K562 treated with DMSO at 1 percent for 24 hours (cell line): ENCODE results near the gene IFT80. TPM values are rescaled to one million over a fixed set of nuclear protein-coding genes. Genes with fewer than 3 reads are reported as not detected.

Experiments
- total RNA-seq: library from RNA; unstranded; fragments of 300-600 nt; gene quantifications from 2 replicates; pipeline ENCODE4 v1.2.3, GENCODE V29; 2022; ENCODE audit warnings: low read depth; ENCODE audit not compliant: insufficient read depth

IFT80 gene
- 9.1 and 10.5 TPM in 2 replicates for total RNA-seq

DNA sequence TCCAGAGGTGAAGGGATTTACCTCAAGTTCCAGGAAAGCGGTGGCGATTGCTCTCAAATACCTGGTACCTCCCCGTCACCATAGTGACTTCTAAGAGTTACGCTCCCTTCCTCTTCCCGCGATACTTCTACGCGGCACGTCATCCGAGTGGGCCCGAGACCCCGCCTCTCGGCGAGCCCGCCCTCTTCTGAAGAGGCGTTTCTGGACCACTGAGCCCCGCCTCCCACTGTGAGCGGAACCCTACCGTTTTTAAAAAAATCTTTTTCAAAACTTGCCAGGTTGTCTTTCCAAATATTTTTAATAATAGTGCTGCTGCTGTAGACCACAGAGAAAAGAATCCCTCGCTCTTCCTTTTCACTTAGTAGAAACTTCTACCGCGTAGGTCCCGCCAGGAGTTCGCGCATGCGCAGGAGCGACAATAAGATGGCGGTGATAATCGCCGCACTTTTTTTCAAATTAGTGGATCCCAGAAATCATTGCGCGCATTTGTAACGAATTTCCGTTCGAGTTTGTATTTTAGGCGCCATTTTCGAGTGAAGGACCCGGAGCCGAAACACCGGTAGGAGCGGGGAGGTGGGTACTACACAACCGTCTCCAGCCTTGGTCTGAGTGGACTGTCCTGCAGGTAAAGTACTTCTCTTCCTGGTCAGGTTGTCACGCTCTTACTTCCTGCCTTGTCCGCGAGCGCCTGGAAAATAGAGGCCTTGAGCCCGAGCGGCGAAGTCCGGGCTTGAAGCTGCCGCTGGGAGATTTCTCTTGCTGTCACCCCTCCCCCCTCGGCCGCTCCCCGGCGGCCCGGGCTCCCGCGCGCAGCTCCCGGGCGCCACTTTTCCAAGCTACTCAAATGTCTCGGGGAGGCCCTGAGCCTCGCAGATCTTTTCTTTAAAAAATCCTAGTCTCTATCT is at the start of gene IFT80, which contains the start of gene SMC4:
TSS of gene IFT80 (minus strand) at position 101 of the 905 bp plus-strand sequence. CDS start 14,625 bp downstream, outside the sequence.
TSS of gene SMC4 (plus strand) at position 526 of the 905 bp plus-strand sequence. CDS start 1,177 bp downstream, outside the sequence.

DNA sequence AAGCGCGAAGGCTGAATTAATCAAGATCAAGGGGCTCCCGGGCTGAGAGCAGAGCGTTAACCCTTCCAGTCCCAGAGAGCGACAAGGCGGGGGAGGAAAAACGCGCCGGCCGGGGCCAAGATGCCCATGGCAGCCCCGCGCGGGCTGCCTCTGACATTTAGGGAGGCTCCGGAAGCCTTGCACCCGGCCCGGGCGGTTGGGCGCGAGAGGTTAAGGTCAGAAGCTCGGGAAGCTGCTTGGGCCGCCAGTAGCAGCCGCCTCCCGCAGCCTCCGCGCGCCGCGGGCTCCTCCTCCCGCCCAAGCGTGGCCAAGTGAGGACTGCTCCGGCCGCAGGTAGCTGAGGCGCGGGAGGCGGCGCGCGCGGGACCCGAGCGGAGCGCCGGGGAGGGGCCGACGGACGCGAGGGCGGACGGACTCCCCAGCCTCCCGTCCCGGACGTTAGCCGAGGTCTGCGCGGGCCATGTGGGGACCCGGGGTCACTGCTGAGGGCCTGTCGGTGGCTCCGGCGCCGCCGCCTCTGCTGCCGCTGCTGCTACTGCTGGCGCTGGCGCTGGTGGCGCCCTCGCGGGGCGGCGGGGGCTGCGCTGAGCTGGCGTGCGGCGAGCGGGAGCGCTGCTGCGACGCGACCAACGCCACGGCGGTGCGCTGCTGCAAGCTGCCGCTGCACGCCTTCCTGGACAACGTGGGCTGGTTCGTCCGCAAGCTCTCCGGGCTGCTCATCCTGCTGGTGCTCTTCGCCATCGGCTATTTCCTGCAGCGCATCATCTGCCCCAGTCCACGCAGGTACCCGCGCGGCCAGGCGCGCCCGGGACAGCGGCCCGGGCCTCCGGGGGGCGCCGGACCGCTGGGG is 173.6 kb downstream of the IFT80 start, which contains the start of gene C3orf80:
TSS of gene C3orf80 (plus strand) at position 247 of the 850 bp plus-strand sequence. CDS start at position 461, 214 bp downstream.

Other genes starting within 250 kb of the IFT80 start
- gene C3orf80, start 173.8 kb downstream of the IFT80 start, total RNA-seq = 0.27 TPM in 1 of 2 replicates, not detected in the other
- 110 and 147 TPM in 2 replicates for gene SMC4, start 425 bp upstream of the IFT80 start, total RNA-seq
- 9.4 and 11.6 TPM in 2 replicates for gene TRIM59, start 50.6 kb upstream of the IFT80 start, total RNA-seq
- 10.4 and 10.5 TPM in 2 replicates for gene KPNA4, start 166.3 kb upstream of the IFT80 start, total RNA-seq